Tibial artery (tissue), 4 donors: Measurements from ENCODE around the gene TCEAL9.

ENCODE experiments used
- DNase-seq, 2 donors: peaks; one replicate each; pipeline ENCODE4 v3.0.0-alpha.2; 2019
- H3K27ac ChIP-seq, 2 donors: fragments of 200-600 bp; sonication (generic) in 1 of 2; 1 replicate in 1 of 2; 2 replicates in 1 of 2; pipeline ENCODE4 v1.5.1; 2018 to 2019; ENCODE audit warnings: mild to moderate bottlenecking in 1 of 2
- H3K27me3 ChIP-seq, 2 donors: fragments of 200-600 bp; sonication (generic) in 1 of 2; one replicate each; pipeline versions ENCODE4 v1.5.1 to v1.6.0; 2016 to 2019
- H3K36me3 ChIP-seq, 3 donors: fragments of 200-600 bp; sonication (generic) in 2 of 3; one replicate each; pipeline ENCODE4 v1.5.1; 2016 to 2019; ENCODE audit warnings: mild to moderate bottlenecking in 2 of 3
- H3K4me1 ChIP-seq, 4 donors: fragments of 200-600 bp; sonication (generic) in 2 of 4; 1 replicate in 3 of 4; 2 replicates in 1 of 4; pipeline ENCODE4 v1.5.1; 2016 to 2019
- H3K4me3 ChIP-seq, 2 donors: fragments of 200-600 bp; sonication (generic) in 1 of 2; 1 replicate in 1 of 2; 2 replicates in 1 of 2; pipeline ENCODE4 v1.5.1; 2018 to 2019; ENCODE audit warnings: mild to moderate bottlenecking in 2 of 2
- H3K9me3 ChIP-seq, 3 donors: fragments of 200-600 bp; sonication (generic) in 1 of 3; one replicate each; pipeline ENCODE4 v1.5.1; 2016 to 2019
- intact Hi-C: fragments of 100-400 bp; cut with DNase I; formaldehyde crosslinking; loops from one replicate; pipeline ENCODE4 v1.15.0; 2023; ENCODE audit warnings: low total_unique reads
- TF ChIP-seq, protein P1 (sequence below), 2 experiments: fragments of 200-600 bp in 1 of 2; fragments of 450-650 bp in 1 of 2; IDR thresholded peaks; one replicate each; pipeline ENCODE4 v1.5.1; 2017 to 2019; ENCODE audit warnings: antibody characterized with exemption in 2 of 2, mild to moderate bottlenecking in 1 of 2, moderate library complexity in 1 of 2

TCEAL9 gene

DNA sequence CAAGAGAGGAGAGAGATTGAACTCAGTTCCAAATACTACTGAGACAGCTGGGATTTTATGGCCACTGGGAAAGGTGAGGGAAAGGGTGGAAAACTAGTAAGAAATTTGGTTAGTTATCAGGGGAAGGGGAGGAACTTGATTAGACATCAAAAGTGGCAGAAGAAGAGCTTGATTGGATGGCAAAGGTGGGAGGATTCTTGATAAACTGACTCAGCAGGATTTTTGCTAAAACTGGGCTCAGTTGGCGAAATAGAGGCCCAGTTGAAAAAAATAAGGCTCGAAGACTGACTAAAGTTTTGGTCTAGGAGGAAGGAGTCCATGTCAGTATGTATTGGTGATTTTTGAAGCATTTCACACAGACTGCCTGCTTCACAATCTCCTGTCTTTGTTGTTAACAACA is 30.0 kb downstream of the TCEAL9 start:
- DNase-seq: no peak
- Histone ChIP-seq H3K4me3 (no peak overlapping the region), H3K36me3 (no peaks in the 10 kb centered on the region), H3K9me3 (no peaks in the 10 kb centered on the region), H3K27me3 (no peaks in the 10 kb centered on the region), H3K27ac (no peak overlapping the region), H3K4me1 (no peaks in the 10 kb centered on the region)
- TF ChIP-seq, protein P1, sequence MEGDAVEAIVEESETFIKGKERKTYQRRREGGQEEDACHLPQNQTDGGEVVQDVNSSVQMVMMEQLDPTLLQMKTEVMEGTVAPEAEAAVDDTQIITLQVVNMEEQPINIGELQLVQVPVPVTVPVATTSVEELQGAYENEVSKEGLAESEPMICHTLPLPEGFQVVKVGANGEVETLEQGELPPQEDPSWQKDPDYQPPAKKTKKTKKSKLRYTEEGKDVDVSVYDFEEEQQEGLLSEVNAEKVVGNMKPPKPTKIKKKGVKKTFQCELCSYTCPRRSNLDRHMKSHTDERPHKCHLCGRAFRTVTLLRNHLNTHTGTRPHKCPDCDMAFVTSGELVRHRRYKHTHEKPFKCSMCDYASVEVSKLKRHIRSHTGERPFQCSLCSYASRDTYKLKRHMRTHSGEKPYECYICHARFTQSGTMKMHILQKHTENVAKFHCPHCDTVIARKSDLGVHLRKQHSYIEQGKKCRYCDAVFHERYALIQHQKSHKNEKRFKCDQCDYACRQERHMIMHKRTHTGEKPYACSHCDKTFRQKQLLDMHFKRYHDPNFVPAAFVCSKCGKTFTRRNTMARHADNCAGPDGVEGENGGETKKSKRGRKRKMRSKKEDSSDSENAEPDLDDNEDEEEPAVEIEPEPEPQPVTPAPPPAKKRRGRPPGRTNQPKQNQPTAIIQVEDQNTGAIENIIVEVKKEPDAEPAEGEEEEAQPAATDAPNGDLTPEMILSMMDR (IDR thresholded peaks at IDR 0.05): no peak
- intact Hi-C loops: no loop called here

DNA sequence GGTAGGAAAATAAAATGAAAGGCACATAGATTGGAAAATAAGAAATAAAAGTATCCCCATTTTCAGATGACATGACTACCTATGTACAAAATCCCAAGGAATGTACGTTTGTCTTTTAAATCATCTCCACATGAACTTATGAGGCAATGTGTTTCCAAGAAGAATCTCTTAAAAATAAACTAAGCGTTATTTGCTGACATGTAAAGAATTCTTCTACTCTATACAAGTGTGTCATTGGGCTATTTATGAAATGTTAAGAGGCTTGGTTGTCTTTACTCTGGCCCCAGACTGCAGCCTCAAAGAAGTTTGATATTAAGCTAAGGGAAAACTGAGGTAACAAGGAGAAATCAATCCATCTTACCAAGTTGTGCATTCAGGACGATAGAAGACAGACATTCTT is 37.2 kb downstream of the TCEAL9 start:
- DNase-seq: no peak
- Histone ChIP-seq H3K27ac (no peak overlapping the region), H3K27me3 (no peaks in the 10 kb centered on the region), H3K9me3 (no peaks in the 10 kb centered on the region), H3K4me1 (no peaks in the 10 kb centered on the region), H3K4me3 (no peak overlapping the region), H3K36me3 (no peaks in the 10 kb centered on the region)
- intact Hi-C loops: no loop called here
- TF ChIP-seq, protein P1 (IDR thresholded peaks at IDR 0.05): no peak

DNA sequence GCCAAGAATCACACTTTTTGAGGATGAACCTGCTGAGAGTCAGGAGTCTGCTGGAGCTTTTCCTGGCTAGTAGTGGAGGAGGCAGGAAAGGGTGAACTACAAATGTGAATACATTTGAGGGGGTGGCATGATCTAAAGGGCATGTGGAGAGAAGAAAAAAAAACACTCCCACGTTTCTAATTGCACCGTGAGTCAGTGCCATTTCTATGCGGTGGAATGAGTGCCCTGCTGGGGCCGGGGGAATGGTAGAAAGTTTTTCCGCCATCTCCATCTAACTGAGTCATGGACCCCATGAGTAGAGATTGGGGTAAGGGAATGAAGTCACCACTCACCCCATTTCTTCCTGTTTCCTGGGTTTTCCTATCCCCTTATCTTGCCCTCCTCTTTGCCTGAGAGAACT is 39.9 kb downstream of the TCEAL9 start:
- Histone ChIP-seq H3K36me3 (no peaks in the 10 kb centered on the region), H3K9me3 (no peaks in the 10 kb centered on the region), H3K27me3 (no peaks in the 10 kb centered on the region), H3K27ac (no peak overlapping the region), H3K4me1 (no peaks in the 10 kb centered on the region), H3K4me3 (no peak overlapping the region)
- DNase-seq: no peak
- intact Hi-C loops: no loop called here
- TF ChIP-seq, protein P1 (IDR thresholded peaks at IDR 0.05): no peak

DNA sequence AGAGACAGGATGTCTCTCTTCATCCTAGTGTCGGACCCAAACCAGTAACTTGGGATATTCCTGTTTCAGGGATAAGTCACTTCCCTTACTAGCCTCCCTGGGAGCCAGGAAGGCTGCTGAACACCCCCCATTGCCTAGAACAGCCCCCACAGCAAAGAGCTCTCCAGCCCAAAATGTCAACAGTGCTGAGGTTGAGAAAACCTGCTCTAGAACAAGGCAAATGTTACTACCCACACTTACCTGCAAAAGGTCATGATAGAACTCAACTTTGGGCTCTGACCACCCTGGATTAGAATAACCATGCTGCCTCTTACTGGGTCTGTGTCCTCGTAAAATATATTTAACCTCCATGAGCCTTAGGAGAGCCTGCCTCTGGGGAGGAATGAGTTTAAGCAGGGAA is 40.4 kb downstream of the TCEAL9 start:
- intact Hi-C loops: no loop called here
- no peak overlapping the region for H3K27ac ChIP-seq
- H3K27me3 ChIP-seq: no peaks in the 10 kb centered on the region
- H3K4me3 ChIP-seq: no peak overlapping the region
- no peaks in the 10 kb centered on the region for H3K9me3 ChIP-seq
- TF ChIP-seq, protein P1 (IDR thresholded peaks at IDR 0.05): no peak
- no peaks in the 10 kb centered on the region for H3K36me3 ChIP-seq
- no peaks in the 10 kb centered on the region for H3K4me1 ChIP-seq
- DNase-seq: no peak

DNA sequence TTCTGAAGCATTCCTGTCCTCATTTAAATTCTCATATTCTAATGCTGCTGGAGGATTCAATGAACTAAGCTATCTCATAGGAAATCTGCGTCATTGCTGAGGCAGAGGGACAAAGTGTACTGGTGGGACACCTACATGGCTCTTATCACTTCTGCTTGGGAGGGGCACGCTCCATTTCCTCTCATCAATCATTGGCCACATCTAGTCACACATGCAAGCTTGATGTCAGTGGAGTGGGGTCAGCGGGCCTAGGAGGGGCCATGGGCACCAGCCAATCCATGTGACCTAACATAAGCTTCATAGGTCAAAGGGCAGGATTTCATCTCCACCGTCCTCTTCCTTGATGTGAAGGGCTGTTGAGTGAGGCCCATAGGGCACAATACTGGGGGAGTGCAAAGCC is 41.4 kb downstream of the TCEAL9 start:
- intact Hi-C loops: no loop called here
- Histone ChIP-seq H3K9me3 (no peaks in the 10 kb centered on the region), H3K4me3 (no peak overlapping the region), H3K27ac (no peak overlapping the region), H3K36me3 (no peaks in the 10 kb centered on the region), H3K4me1 (no peaks in the 10 kb centered on the region), H3K27me3 (no peaks in the 10 kb centered on the region)
- TF ChIP-seq, protein P1 (IDR thresholded peaks at IDR 0.05): no peak
- no peak for DNase-seq

DNA sequence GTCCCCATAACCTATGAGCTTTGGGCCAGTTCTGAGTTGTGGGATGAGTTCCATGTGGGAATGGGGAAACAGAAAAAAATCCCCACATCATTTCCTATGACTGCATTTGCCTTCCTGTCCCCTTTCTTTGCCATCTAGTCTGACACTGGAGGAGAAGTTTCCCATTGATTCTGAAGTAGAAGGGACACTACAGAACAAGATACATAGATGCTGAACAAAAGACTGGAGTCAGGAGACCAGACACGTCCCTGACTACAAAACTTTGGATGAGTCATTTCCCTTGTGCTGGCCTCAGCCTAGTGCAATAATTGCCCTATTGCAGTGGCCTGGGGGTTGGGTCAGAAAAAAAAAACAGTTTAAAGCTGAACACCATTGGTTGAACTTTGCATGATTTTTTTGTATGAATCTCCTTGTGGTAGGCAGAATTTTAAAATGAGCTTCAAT is 42.1 kb downstream of the TCEAL9 start:
- Histone ChIP-seq H3K27me3 (no peaks in the 10 kb centered on the region), H3K27ac (no peak overlapping the region), H3K36me3 (no peaks in the 10 kb centered on the region), H3K9me3 (no peaks in the 10 kb centered on the region), H3K4me3 (no peak overlapping the region), H3K4me1 (no peaks in the 10 kb centered on the region)
- DNase-seq: no peak
- intact Hi-C loops: no loop called here
- TF ChIP-seq, protein P1 (IDR thresholded peaks at IDR 0.05): no peak
